IMR-90 (cell line): ENCODE measurements around the gene STK40. TPM values are rescaled to one million over a fixed set of nuclear protein-coding genes. Genes with fewer than 3 reads are reported as not detected.

ENCODE experiments used
- ATAC-seq: fragments of 200-7000 bp; cut with Tn5 transposase; 2 replicates; pipeline ENCODE4 v1.9.1; 2020; ENCODE audit warnings: low read depth, mild to moderate bottlenecking, moderate library complexity
- BruUV-seq: library from RNA; stranded (reverse); fragments of 400-500 nt; replicated peaks from 2 replicates; lab custom pipeline; 2021; lab: Mats Ljungman, UMichigan
- CTCF ChIA-PET: fragments of 300-600 bp; formaldehyde crosslinking; extraction: SDS; loops from one replicate; lab custom pipeline; 2021; ENCODE audit warnings: antibody characterized with exemption; lab: Yijun Ruan, JAX
- POLR2A ChIA-PET: fragments of 300-600 bp; sonication (Branson Sonifier 250); formaldehyde crosslinking; loops from one replicate; lab custom pipeline; 2022; ENCODE audit warnings: antibody characterized with exemption; ENCODE audit not compliant: unreplicated experiment; lab: Charles Lee
- DNase-seq: peaks from one replicate; pipeline ENCODE4 v3.0.0; 2013
- H2AFZ ChIP-seq: replicated peaks from 2 replicates; pipeline ENCODE3; 2013; ENCODE audit warnings: low read length, mild to moderate bottlenecking; ENCODE audit not compliant: poor library complexity
- H2AK5ac ChIP-seq: 2 replicates; pipeline ENCODE4 v1.6.1; 2013; ENCODE audit warnings: low read depth, low read length, inconsistent platforms
- H2AK9ac ChIP-seq: replicated peaks from 2 replicates; pipeline ENCODE3; 2013; ENCODE audit warnings: mild to moderate bottlenecking, low read depth, low read length, moderate library complexity; ENCODE audit not compliant: poor library complexity
- H2BK120ac ChIP-seq: 2 replicates; pipeline ENCODE4 v1.6.1; 2013; ENCODE audit warnings: low read depth, low read length, inconsistent platforms
- H2BK15ac ChIP-seq: 3 replicates; pipeline ENCODE4 v1.6.1; 2013; ENCODE audit warnings: low read depth, low read length, inconsistent platforms
- H2BK20ac ChIP-seq: 2 replicates; pipeline ENCODE4 v1.6.1; 2013; ENCODE audit warnings: low read depth, mild to moderate bottlenecking, inconsistent platforms, low read length, moderate library complexity
- H2BK5ac ChIP-seq: 2 replicates; pipeline ENCODE4 v1.6.1; 2013; ENCODE audit warnings: mild to moderate bottlenecking, low read depth, low read length, inconsistent platforms; ENCODE audit not compliant: poor library complexity, severe bottlenecking
- H3K14ac ChIP-seq: replicated peaks from 2 replicates; pipeline ENCODE4 v1.6.1; 2013; ENCODE audit warnings: low read depth, low read length, inconsistent platforms
- H3K18ac ChIP-seq: 2 replicates; pipeline ENCODE4 v1.6.1; 2013; ENCODE audit warnings: low read depth, low read length, control low read depth
- H3K23ac ChIP-seq: 2 replicates; pipeline ENCODE4 v1.6.1; 2013; ENCODE audit warnings: low read depth, low read length, inconsistent platforms
- H3K27ac ChIP-seq: 2 replicates; pipeline ENCODE4 v1.5.1; 2013; ENCODE audit warnings: mild to moderate bottlenecking, control low read depth, low read length; ENCODE audit not compliant: insufficient read depth
- H3K27me3 ChIP-seq: 2 replicates; pipeline ENCODE4 v1.6.1; 2013; ENCODE audit warnings: low read length; ENCODE audit not compliant: control insufficient read depth, insufficient read depth
- H3K36me3 ChIP-seq: 2 replicates; pipeline ENCODE4 v1.6.1; 2013; ENCODE audit warnings: low read length, mixed read lengths; ENCODE audit not compliant: control insufficient read depth, insufficient read depth
- H3K4ac ChIP-seq: 2 replicates; pipeline ENCODE4 v1.6.1; 2013; ENCODE audit warnings: low read depth, low read length, inconsistent platforms
- H3K4me1 ChIP-seq: 2 replicates; pipeline ENCODE4 v1.6.1; 2013; ENCODE audit warnings: low read length, mixed read lengths; ENCODE audit not compliant: control insufficient read depth, insufficient read depth
- H3K4me2 ChIP-seq: 2 replicates; pipeline ENCODE4 v1.6.1; 2013; ENCODE audit warnings: low read depth, mild to moderate bottlenecking, control low read depth, low read length, moderate library complexity
- H3K4me3 ChIP-seq: 2 replicates; pipeline ENCODE4 v1.5.1; 2013; ENCODE audit warnings: low read depth, mild to moderate bottlenecking, control low read depth, low read length, moderate library complexity; ENCODE audit not compliant: insufficient read depth
- H3K56ac ChIP-seq: 2 replicates; pipeline ENCODE4 v1.6.1; 2013; ENCODE audit warnings: low read length, inconsistent platforms; ENCODE audit not compliant: insufficient read depth; ENCODE audit errors: extremely low read depth
- H3K79me1 ChIP-seq, 2 experiments: 2 replicates each; pipeline ENCODE4 v1.6.1; 2013; ENCODE audit warnings: low read length in 2 of 2, inconsistent platforms in 1 of 2, low read depth in 1 of 2
- H3K9ac ChIP-seq: 2 replicates; pipeline ENCODE4 v1.6.1; 2013; ENCODE audit warnings: low read depth, low read length, control low read depth
- H3K9me1 ChIP-seq: 2 replicates; pipeline ENCODE4 v1.6.1; 2013; ENCODE audit warnings: low read length, inconsistent platforms; ENCODE audit not compliant: insufficient read depth
- H3K9me3 ChIP-seq: 2 replicates; pipeline ENCODE4 v1.6.1; 2013; ENCODE audit warnings: low read length; ENCODE audit not compliant: control insufficient read depth, insufficient read depth
- H4K20me1 ChIP-seq: 2 replicates; pipeline ENCODE4 v1.6.1; 2013; ENCODE audit warnings: low read length, inconsistent platforms; ENCODE audit not compliant: insufficient read depth
- H4K5ac ChIP-seq: 2 replicates; pipeline ENCODE4 v1.6.1; 2013; ENCODE audit warnings: mild to moderate bottlenecking, low read depth, low read length, control low read depth
- H4K8ac ChIP-seq, 2 experiments: 2 replicates each; pipeline ENCODE4 v1.6.1; 2013; ENCODE audit warnings: low read depth in 2 of 2, low read length in 2 of 2, control low read depth in 1 of 2, inconsistent platforms in 1 of 2
- H4K91ac ChIP-seq: 2 replicates; pipeline ENCODE4 v1.6.1; 2013; ENCODE audit warnings: low read depth, low read length, inconsistent platforms; ENCODE audit not compliant: insufficient read depth
- CHD1 ChIP-seq: IDR thresholded peaks from 2 replicates; pipeline ENCODE4 v1.6.1; 2012; ENCODE audit warnings: low read depth, low read length, improper control_type of control experiment
- MAZ ChIP-seq: IDR thresholded peaks from 2 replicates; pipeline ENCODE4 v1.6.1; 2012; ENCODE audit warnings: low read depth, mild to moderate bottlenecking, low read length, improper control_type of control experiment, moderate library complexity, borderline replicate concordance
- POLR2A ChIP-seq: IDR thresholded peaks from 2 replicates; pipeline ENCODE4 v1.6.1; 2012; ENCODE audit warnings: mild to moderate bottlenecking, low read depth, low read length
- WGBS, 2 experiments: methylation state at CpG; one replicate each; pipeline versions ENCODE4 v1.1.5 to v1.1.7; 2013; ENCODE audit warnings: missing lambda C conversion rate in 2 of 2; ENCODE audit not compliant: insufficient read length in 1 of 2; ENCODE audit errors: extremely low coverage in 2 of 2; 5-methylcytosine and 5-hydroxymethylcytosine counted together
- dilution Hi-C: fragments of 300-500 bp; cut with HindIII; formaldehyde crosslinking; loops from one replicate; pipeline ENCODE4 v1.14.3; 2018; ENCODE audit warnings: low sequenced_read_pairs; ENCODE audit not compliant: unreplicated experiment
- in situ Hi-C: fragments of 300-500 bp; cut with MboI; formaldehyde crosslinking; loops from 3 replicates; pipeline ENCODE4 v1.14.3; 2019; ENCODE audit warnings: low sequenced_read_pairs, inconsistent platforms, mixed read lengths
- intact Hi-C: fragments of 100-400 bp; cut with micrococcal nuclease; formaldehyde crosslinking; loops from 2 replicates; pipeline ENCODE4 v1.10.0; 2022
- polyA plus RNA-seq, 3 experiments: library from polyadenylated mRNA; depleted of rRNA; stranded (reverse); fragments of >200 nt; gene quantifications; 2 replicates each; pipeline ENCODE4 v1.2.3, GENCODE V29; 2012; ENCODE audit warnings: low replicate concordance in 1 of 3
- total RNA-seq: library from RNA; depleted of rRNA; stranded (reverse); fragments of >200 nt; gene quantifications from 2 replicates; pipeline ENCODE4 v1.2.3, GENCODE V29; 2012

Gene STK40
- total and polyA plus RNA-seq, 2 of the 4 experiments (the other 2 are of a cell fraction), result 16.0 to 29.9 TPM

DNA sequence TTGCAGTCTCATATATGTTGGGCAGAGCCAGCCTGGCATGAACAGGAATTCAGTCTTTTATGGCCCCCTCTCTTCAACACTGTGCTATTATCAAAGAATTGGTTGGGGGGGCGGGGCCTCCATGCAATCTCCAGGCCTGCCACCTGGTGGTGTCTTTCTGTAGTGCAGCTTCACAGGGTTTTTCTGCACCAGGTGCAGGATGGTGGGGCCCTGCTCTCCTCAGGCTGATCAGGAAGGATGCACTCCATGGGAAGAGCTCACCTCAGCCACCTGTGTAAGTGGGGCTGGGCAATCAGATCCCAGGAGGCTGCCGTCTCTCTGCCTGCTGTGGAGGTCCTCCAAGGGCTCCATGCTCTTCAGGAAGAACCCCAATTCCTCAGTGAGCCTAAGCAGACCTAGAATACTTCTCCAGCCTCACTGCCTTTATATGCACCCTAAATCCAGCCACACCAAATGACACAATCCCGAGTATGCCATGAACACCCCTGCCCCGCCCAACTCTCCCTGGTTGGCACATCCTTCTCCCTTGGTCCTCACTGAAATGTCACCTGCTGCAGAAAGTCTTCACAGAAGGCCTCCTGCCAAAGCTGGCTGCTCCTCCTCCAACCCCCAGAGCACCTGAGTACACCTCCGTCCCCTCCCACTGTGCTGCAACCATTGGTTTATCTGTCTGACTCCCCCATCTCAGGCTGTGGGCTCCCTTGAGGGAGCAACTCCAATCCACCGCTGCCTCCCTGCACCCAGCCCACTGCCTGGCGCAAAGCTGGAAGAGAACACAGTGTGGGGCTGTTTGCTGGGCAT is 16.5 kb downstream of the STK40 start (continued):
- TF ChIP-seq MAZ (peak; percentile 70; the same call in 1 of the 2 replicates), CHD1 (no peak), POLR2A (no peak)

- Histone ChIP-seq H4K20me1 (peaks cover 10% of the 10 kb centered on the region; the same call in 1 of the 2 replicates), H3K4ac (no peak overlapping the region), H4K8ac (no peak overlapping the region), H2BK15ac (no peak overlapping the region), H3K4me2 (no peak overlapping the region), H3K14ac (no peak overlapping the region), H2BK120ac (no peak overlapping the region), H2AK9ac (no peak overlapping the region), H3K23ac (no peak overlapping the region), H3K27me3 (no peaks in the 10 kb centered on the region), H3K4me1 (peaks cover 18% of the 10 kb centered on the region), H2AFZ (no peak overlapping the region), H4K5ac (no peak overlapping the region), H3K9me1 (peaks cover 20% of the 10 kb centered on the region), H3K56ac (no peak overlapping the region; the same call in 1 of the 2 replicates), H3K36me3 (peaks cover 13% of the 10 kb centered on the region), H3K9ac (no peak overlapping the region), H3K79me1 (peaks cover 6 to 76% of the 10 kb centered on the region in 2 experiments; a peak in 3 of 4 replicates), H2BK20ac (no peak overlapping the region), H3K9me3 (no peaks in the 10 kb centered on the region), H4K91ac (no peak overlapping the region), H3K18ac (no peak overlapping the region), H3K4me3 (no peak overlapping the region), H3K27ac (no peak overlapping the region), H2AK5ac (no peak overlapping the region), H2BK5ac (no peak overlapping the region)
- ChIA-PET CTCF (interaction anchor here (0.8 to 2.3 kb wide), 5 partner anchors 17 to 218 kb away, joined by 3 to 15 read pairs (median 5); partner anchors contain the start of gene TRAPPC3), POLR2A (no interaction called here)
- ATAC-seq (no peak), DNase-seq (no peak)
- 100% methylated on average over 1 of the region's 4 CpGs; no CpG with 5 or more reads in 1 of the 2 experiments for WGBS, 2 experiments
- intact Hi-C loops (loop anchor here (2.0 to 5.0 kb wide), 2 partner anchors 15 to 45 kb away; partner anchors contain the start of gene EVA1B), in situ Hi-C loops (no loop called here), dilution Hi-C loops (no loop called here)
- TF ChIP-seq CHD1, result no peak
- no TSS peak for BruUV-seq
Measured at GRCh38 chr1:36367798-36368197, 17.9 kb downstream of the STK40 start.
